ENCODE data around the gene BLID.

Gene BLID

GRCh38 chr11:122103321-122103720 is 12.7 kb downstream of the BLID start:
- H3K4me3 ChIP-seq (ENCODE audit: control insufficient read depth, low read depth, low read length), result peak overlapping the region; percentile 88
- no peak for TF ChIP-seq CTCF (conservative IDR thresholded peaks at IDR 0.05; ENCODE audit: control insufficient read depth, insufficient read depth, low read depth, low read length)
- DNase-seq (ENCODE audit: low read depth), result peak; percentile 87

GRCh38 chr11:122102426-122102825 is 13.6 kb downstream of the BLID start:
- H3K4me3 ChIP-seq (ENCODE audit: control insufficient read depth, low read depth, low read length), result peak overlapping the region; percentile 88
- no peak for TF ChIP-seq CTCF (conservative IDR thresholded peaks at IDR 0.05; ENCODE audit: control insufficient read depth, insufficient read depth, low read depth, low read length)
- DNase-seq (ENCODE audit: low read depth), result no peak

- peak; percentile 89 for DNase-seq (ENCODE audit: low read depth)
- peak overlapping the region; percentile 88 for H3K4me3 ChIP-seq (ENCODE audit: control insufficient read depth, low read depth, low read length)
- TF ChIP-seq CTCF (conservative IDR thresholded peaks at IDR 0.05; ENCODE audit: control insufficient read depth, insufficient read depth, low read depth, low read length), result peak; percentile 57
Observed at GRCh38 chr11:122101625-122102291, 14.3 kb downstream of the BLID start.

- H3K4me3 ChIP-seq (ENCODE audit: control insufficient read depth, low read depth, low read length), result peak overlapping the region; percentile 88
- TF ChIP-seq CTCF (conservative IDR thresholded peaks at IDR 0.05; ENCODE audit: control insufficient read depth, insufficient read depth, low read depth, low read length), result no peak
- DNase-seq (ENCODE audit: low read depth), result peak; percentile 66
Observed at GRCh38 chr11:122100756-122101080, 15.3 kb downstream of the BLID start.

GRCh38 chr11:122100037-122100755 is 15.8 kb downstream of the BLID start:
- peak; percentile 68 for DNase-seq (ENCODE audit: low read depth)
- H3K4me3 ChIP-seq (ENCODE audit: control insufficient read depth, low read depth, low read length), result peak overlapping the region; percentile 88
- TF ChIP-seq CTCF (conservative IDR thresholded peaks at IDR 0.05; ENCODE audit: control insufficient read depth, insufficient read depth, low read depth, low read length), result no peak

GRCh38 chr11:122099374-122100036 is 16.5 kb downstream of the BLID start:
- no peak for TF ChIP-seq CTCF (conservative IDR thresholded peaks at IDR 0.05; ENCODE audit: control insufficient read depth, insufficient read depth, low read depth, low read length)
- peak overlapping the region; percentile 88 for H3K4me3 ChIP-seq (ENCODE audit: control insufficient read depth, low read depth, low read length)
- peak; percentile 75 for DNase-seq (ENCODE audit: low read depth)

All from fibroblast of mammary gland (primary cell).